HCT116 (cell line): ENCODE data around the gene B3GALNT2. TPM values are rescaled to one million over a fixed set of nuclear protein-coding genes. Genes with fewer than 3 reads are reported as not detected.

ENCODE experiments used
- ATAC-seq: fragments of 200-7000 bp; cut with Tn5 transposase; 2 replicates; pipeline ENCODE4 v1.9.1; 2020; ENCODE audit warnings: mild to moderate bottlenecking, moderate library complexity
- BruUV-seq: library from RNA; stranded (reverse); fragments of 400-500 nt; replicated peaks from 2 replicates; lab custom pipeline; 2021; lab: Mats Ljungman, UMichigan
- CTCF ChIA-PET: fragments of 300-600 bp; sonication (Branson Sonifier 250); formaldehyde crosslinking; loops from one replicate; lab custom pipeline; 2021; ENCODE audit warnings: antibody characterized with exemption; lab: Charles Lee
- POLR2A ChIA-PET: fragments of 300-600, 350-600 bp; sonication (Branson Sonifier 250); formaldehyde crosslinking; loops from one replicate; lab custom pipeline; 2021; ENCODE audit warnings: antibody characterized with exemption; lab: Charles Lee
- RAD21 ChIA-PET, 2 experiments: fragments of 300-600 bp; sonication (Branson Sonifier 250); formaldehyde crosslinking; loops; one replicate each; lab custom pipeline; 2023; ENCODE audit warnings: low total read pairs in 2 of 2; ENCODE audit not compliant: uncharacterized antibody in 2 of 2, unreplicated experiment in 2 of 2, low non-redundant PET in 1 of 2; lab: Charles Lee
- DNase-seq: peaks from one replicate; pipeline ENCODE4 v3.0.0-alpha.2; 2010; ENCODE audit warnings: low read depth, low spot score
- H2AFZ ChIP-seq: fragments of 200-600 bp; shearing (Covaris generic), sonication (generic); 2 replicates; pipeline ENCODE4 v1.6.1; 2017; ENCODE audit warnings: low read depth, mixed run types, mixed read lengths, antibody characterized with exemption, low read length; ENCODE audit not compliant: poor library complexity, severe bottlenecking
- H3K27ac ChIP-seq: 2 replicates; pipeline ENCODE4 v1.5.1; 2012; ENCODE audit warnings: low read depth, low read length
- H3K27me3 ChIP-seq: fragments of 200-600 bp; sonication (generic); 2 replicates; pipeline ENCODE4 v1.6.1; 2016; ENCODE audit warnings: mixed run types, low read length, mixed read lengths; ENCODE audit not compliant: insufficient read depth
- H3K36me3 ChIP-seq, 2 experiments: fragments of 200-500 bp in 1 of 2; fragments of 200-600 bp in 1 of 2; sonication (Bioruptor generic) in 1 of 2; sonication (generic) in 1 of 2; 2 replicates each; pipeline versions ENCODE4 v1.5.1 to v1.6.1; 2014 to 2016; ENCODE audit warnings: low read length in 2 of 2, inconsistent platforms in 1 of 2, mixed read lengths in 1 of 2, mixed run types in 1 of 2; ENCODE audit not compliant: insufficient read depth in 2 of 2, control insufficient read depth in 1 of 2
- H3K4me1 ChIP-seq, 2 experiments: fragments of 200-600 bp in 1 of 2; sonication (generic) in 1 of 2; 2 replicates each; pipeline versions ENCODE4 v1.5.1 to v1.6.1; 2012 to 2017; ENCODE audit warnings: low read length in 2 of 2, inconsistent platforms in 1 of 2, mild to moderate bottlenecking in 1 of 2, mixed read lengths in 1 of 2, mixed run types in 1 of 2, moderate library complexity in 1 of 2; ENCODE audit not compliant: insufficient read depth in 2 of 2, control insufficient read depth in 1 of 2
- H3K4me2 ChIP-seq: fragments of 200-600 bp; sonication (generic); 2 replicates; pipeline ENCODE4 v1.6.1; 2017; ENCODE audit warnings: mixed run types, low read length, mixed read lengths
- H3K4me3 ChIP-seq, 2 experiments: fragments of 200-600 bp in 1 of 2; sonication (generic) in 1 of 2; replicated peaks in 1 of 2; 2 replicates each; pipeline ENCODE4 v1.5.1; 2011 to 2016; ENCODE audit warnings: low read length in 2 of 2, control low read depth in 1 of 2, low read depth in 1 of 2, mild to moderate bottlenecking in 1 of 2, mixed read lengths in 1 of 2, mixed run types in 1 of 2
- H3K79me2 ChIP-seq: fragments of 200-600 bp; sonication (generic); 2 replicates; pipeline ENCODE4 v1.6.1; 2017; ENCODE audit warnings: mild to moderate bottlenecking, mixed run types, low read length, moderate library complexity, mixed read lengths; ENCODE audit not compliant: insufficient read depth
- H3K9ac ChIP-seq: fragments of 200-600 bp; sonication (generic); 2 replicates; pipeline ENCODE4 v1.6.1; 2016; ENCODE audit warnings: low read length, mixed read lengths
- H3K9me2 ChIP-seq: fragments of 200-600 bp; sonication (generic), shearing (Covaris generic); 2 replicates; pipeline ENCODE4 v1.6.1; 2017; ENCODE audit warnings: mixed run types, mild to moderate bottlenecking, moderate library complexity; ENCODE audit not compliant: insufficient read depth
- H3K9me3 ChIP-seq, 2 experiments: fragments of 200-500 bp in 1 of 2; fragments of 200-600 bp in 1 of 2; sonication (Bioruptor generic) in 1 of 2; sonication (generic) in 1 of 2; 2 replicates each; pipeline ENCODE4 v1.6.1; 2014 to 2017; ENCODE audit warnings: low read length in 2 of 2, mixed read lengths in 2 of 2, inconsistent platforms in 1 of 2, low read depth in 1 of 2, mild to moderate bottlenecking in 1 of 2, mixed run types in 1 of 2, moderate library complexity in 1 of 2; ENCODE audit not compliant: control insufficient read depth in 1 of 2, insufficient read depth in 1 of 2
- H4K20me1 ChIP-seq: fragments of 200-600 bp; sonication (generic), shearing (Covaris generic); 2 replicates; pipeline ENCODE4 v1.6.1; 2017; ENCODE audit warnings: mixed run types, mild to moderate bottlenecking, moderate library complexity; ENCODE audit not compliant: insufficient read depth
- CBX3 ChIP-seq: IDR thresholded peaks from 2 replicates; pipeline ENCODE4 v1.6.1; 2012; ENCODE audit warnings: low read depth
- EGR1 ChIP-seq: IDR thresholded peaks from 2 replicates; pipeline ENCODE4 v1.6.1; 2012; ENCODE audit warnings: low read depth
- ELF1 ChIP-seq: IDR thresholded peaks from 2 replicates; pipeline ENCODE4 v1.6.1; 2012; ENCODE audit warnings: low read depth, borderline replicate concordance
- EZH2 ChIP-seq: fragments of 200-600 bp; sonication (generic); IDR thresholded peaks from 2 replicates; pipeline ENCODE4 v1.6.1; 2017; ENCODE audit warnings: antibody characterized with exemption, mixed run types
- EZH2phosphoT487 ChIP-seq: fragments of 200-600 bp; IDR thresholded peaks from 2 replicates; pipeline ENCODE4 v1.6.1; 2018; ENCODE audit warnings: antibody characterized with exemption, borderline replicate concordance
- FOSL1 ChIP-seq: IDR thresholded peaks from 2 replicates; pipeline ENCODE4 v1.6.1; 2012; ENCODE audit warnings: low read depth
- MAX ChIP-seq: IDR thresholded peaks from 2 replicates; pipeline ENCODE4 v1.6.1; 2012
- POLR2AphosphoS5 ChIP-seq: IDR thresholded peaks from 2 replicates; pipeline ENCODE4 v1.6.1; 2011; ENCODE audit warnings: mild to moderate bottlenecking, low read depth, low read length, moderate library complexity
- SIN3A ChIP-seq: IDR thresholded peaks from 2 replicates; pipeline ENCODE4 v1.6.1; 2012; ENCODE audit warnings: low read depth
- SP1 ChIP-seq: IDR thresholded peaks from 2 replicates; pipeline ENCODE4 v1.6.1; 2012; ENCODE audit warnings: low read depth
- SRF ChIP-seq: IDR thresholded peaks from 2 replicates; pipeline ENCODE4 v1.6.1; 2012; ENCODE audit warnings: low read depth
- ZNF274 ChIP-seq: fragments of 200-500 bp; sonication (Bioruptor generic); IDR thresholded peaks from 2 replicates; pipeline ENCODE4 v1.6.1; 2014; ENCODE audit warnings: mild to moderate bottlenecking, low read depth, low read length, inconsistent platforms
- intact Hi-C: fragments of 100-400 bp; cut with micrococcal nuclease; formaldehyde crosslinking; loops from 2 replicates; pipeline ENCODE4 v1.10.0; 2022
- total RNA-seq: library from RNA; stranded (reverse); gene quantifications from one replicate; pipeline ENCODE4 v1.2.1, GENCODE V29; 2021; ENCODE audit not compliant: unreplicated experiment
- TF ChIP-seq, protein P1 (sequence below): IDR thresholded peaks from 2 replicates; pipeline ENCODE4 v1.6.1; 2011; ENCODE audit warnings: mild to moderate bottlenecking, low read length, moderate library complexity; ENCODE audit not compliant: insufficient replicate concordance; ENCODE audit errors: extremely low read depth

B3GALNT2 gene
- total RNA-seq, 1 experiment from 2014 or later: 36.8 TPM

GRCh38 chr1:235410467-235410866 is 93.8 kb downstream of the B3GALNT2 start:
- no peaks in the 10 kb centered on the region for H3K9me2 ChIP-seq
- ChIA-PET CTCF (no interaction called here), RAD21 (no interaction called here), POLR2A (no interaction called here)
- H3K4me2 ChIP-seq: no peak overlapping the region
- no TSS peak for BruUV-seq
- H2AFZ ChIP-seq: no peak overlapping the region
- no peak overlapping the region for H3K4me3 ChIP-seq
- 0 out of 4 replicates have a peak, but pooled peaks cover 0 to 3% of the 10 kb centered on the region in 2 experiments for H3K36me3 ChIP-seq
- H4K20me1 ChIP-seq: no peaks in the 10 kb centered on the region
- H3K79me2 ChIP-seq: 0 out of 2 replicates have a peak, but pooled peaks cover 7% of the 10 kb centered on the region
- DNase-seq (no peak), ATAC-seq (no peak)
- no peaks in the 10 kb centered on the region for H3K9me3 ChIP-seq
- no peaks in the 10 kb centered on the region for H3K27me3 ChIP-seq
- H3K27ac ChIP-seq: no peak overlapping the region
- intact Hi-C loops: loop anchor here (10.0 kb wide), 2 partner anchors 246 to 1296 kb away; partner anchors contain the start of gene RBM34
- no peak overlapping the region for H3K9ac ChIP-seq
- TF ChIP-seq SP1 (no peak), FOSL1 (no peak), EGR1 (no peak), EZH2 (no peak), CBX3 (no peak), MAX (no peak), ELF1 (no peak), SIN3A (no peak), SRF (no peak), EZH2phosphoT487 (no peak), POLR2AphosphoS5 (no peak), ZNF274 (no peak)
- TF ChIP-seq, protein P1, sequence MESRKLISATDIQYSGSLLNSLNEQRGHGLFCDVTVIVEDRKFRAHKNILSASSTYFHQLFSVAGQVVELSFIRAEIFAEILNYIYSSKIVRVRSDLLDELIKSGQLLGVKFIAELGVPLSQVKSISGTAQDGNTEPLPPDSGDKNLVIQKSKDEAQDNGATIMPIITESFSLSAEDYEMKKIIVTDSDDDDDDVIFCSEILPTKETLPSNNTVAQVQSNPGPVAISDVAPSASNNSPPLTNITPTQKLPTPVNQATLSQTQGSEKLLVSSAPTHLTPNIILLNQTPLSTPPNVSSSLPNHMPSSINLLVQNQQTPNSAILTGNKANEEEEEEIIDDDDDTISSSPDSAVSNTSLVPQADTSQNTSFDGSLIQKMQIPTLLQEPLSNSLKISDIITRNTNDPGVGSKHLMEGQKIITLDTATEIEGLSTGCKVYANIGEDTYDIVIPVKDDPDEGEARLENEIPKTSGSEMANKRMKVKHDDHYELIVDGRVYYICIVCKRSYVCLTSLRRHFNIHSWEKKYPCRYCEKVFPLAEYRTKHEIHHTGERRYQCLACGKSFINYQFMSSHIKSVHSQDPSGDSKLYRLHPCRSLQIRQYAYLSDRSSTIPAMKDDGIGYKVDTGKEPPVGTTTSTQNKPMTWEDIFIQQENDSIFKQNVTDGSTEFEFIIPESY: no peak
- H3K4me1 ChIP-seq: peaks cover 25 to 29% of the 10 kb centered on the region in 2 experiments; a peak in 3 of 4 replicates
